HL-60/S4 treated with retinoic acid at 250 ng/mL for 4 days and 3 days (cell line): ENCODE measurements around the gene GGN.

Experiments
- in situ Hi-C: fragments of 300-500 bp; cut with MboI; formaldehyde crosslinking; loops from 2 replicates; pipeline ENCODE4 v1.7.0; 2022; ENCODE audit warnings: low sequenced_read_pairs

Gene GGN

DNA sequence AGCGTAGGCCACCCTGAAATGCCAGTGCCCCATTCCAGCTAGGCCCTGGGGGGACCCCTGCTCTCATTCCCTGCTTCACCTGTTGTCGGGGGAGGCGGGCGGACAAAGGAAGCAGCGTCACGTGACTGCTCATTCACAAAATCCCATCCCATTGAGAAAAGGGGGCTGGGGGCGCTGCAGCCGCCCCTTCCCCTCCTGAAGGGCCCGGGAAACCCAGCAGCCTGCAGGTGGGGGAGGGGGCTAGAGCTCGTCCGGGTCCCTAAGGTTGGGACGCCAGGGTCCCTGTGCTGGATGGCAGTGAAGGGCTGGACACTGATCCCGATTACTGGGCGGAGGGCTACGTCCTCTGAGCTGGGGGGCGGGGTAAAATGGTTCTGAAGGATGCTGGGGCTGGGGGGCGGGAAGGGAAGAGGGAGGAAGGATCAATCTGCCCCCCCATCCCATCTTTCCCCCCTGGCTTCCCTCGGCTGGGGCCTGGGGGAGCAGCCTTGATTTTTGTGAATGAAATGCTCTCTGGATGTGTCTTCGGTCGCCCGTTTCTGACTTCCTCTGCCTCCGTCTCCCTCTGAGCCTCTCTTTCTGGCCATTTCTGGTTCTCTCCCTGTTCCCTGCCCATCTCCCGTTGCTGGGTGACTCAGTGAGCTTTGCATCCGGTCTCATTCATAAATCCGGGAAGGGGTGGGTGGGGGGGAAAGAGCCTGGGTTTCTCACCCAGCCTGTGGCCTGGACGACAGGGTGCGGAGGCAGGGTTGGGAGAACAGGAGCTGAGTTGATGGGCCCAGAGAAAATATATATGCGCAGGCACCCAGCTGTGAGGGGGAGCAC, 1.5 kb upstream of the GGN start:
- in situ Hi-C loops = no loop called here

GRCh38 chr19:38388349-38389100, 691 bp upstream of the GGN start, which contains the start of gene SPRED3:
Gene SPRED3 (plus strand): TSS chr19:38388697. CDS start chr19:38390303, 1,606 bp downstream.
- in situ Hi-C loops = no loop called here

GRCh38 chr19:38386971-38387549, 774 bp downstream of the GGN start:
- in situ Hi-C loops = no loop called here

DNA sequence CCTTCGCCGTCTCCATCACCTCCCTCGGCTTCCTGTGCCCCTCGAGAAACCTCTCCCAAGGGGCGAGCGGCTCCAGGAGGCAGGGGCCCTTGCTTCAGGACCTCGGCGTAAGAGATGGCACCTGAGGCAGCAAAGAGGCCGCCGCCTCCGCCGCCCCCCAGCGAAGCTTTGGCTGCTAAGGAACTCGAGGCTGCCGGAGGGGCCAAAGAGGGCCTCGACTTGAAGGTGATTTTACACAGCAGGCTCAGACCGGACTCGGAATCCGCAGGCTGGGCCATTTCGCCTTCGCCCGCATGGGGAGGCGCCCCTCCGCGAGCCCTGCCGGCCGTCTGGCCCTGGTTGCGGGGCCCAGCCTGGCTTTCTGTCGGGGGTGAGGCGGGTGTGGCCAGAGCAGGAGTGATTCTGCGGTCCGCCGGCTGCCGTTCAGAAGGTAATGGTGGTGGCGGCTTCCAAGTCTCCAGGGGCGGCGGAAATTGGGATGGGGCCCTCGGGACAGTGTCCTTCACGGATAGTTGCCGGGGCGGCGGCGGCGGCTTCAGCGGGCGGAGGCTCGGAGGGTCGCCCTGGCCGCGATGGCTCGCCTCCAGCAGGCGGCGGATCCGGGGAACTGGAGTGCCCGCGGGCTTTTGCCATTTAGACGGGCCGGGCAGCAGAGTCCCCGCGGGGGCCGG, 1.4 kb downstream of the GGN start:
- in situ Hi-C loops = no loop called here

- in situ Hi-C loops = no loop called here
Observed at GRCh38 chr19:38385804-38386257, 2.0 kb downstream of the GGN start.

- in situ Hi-C loops = no loop called here
Observed at GRCh38 chr19:38385057-38385803, 2.6 kb downstream of the GGN start.

DNA sequence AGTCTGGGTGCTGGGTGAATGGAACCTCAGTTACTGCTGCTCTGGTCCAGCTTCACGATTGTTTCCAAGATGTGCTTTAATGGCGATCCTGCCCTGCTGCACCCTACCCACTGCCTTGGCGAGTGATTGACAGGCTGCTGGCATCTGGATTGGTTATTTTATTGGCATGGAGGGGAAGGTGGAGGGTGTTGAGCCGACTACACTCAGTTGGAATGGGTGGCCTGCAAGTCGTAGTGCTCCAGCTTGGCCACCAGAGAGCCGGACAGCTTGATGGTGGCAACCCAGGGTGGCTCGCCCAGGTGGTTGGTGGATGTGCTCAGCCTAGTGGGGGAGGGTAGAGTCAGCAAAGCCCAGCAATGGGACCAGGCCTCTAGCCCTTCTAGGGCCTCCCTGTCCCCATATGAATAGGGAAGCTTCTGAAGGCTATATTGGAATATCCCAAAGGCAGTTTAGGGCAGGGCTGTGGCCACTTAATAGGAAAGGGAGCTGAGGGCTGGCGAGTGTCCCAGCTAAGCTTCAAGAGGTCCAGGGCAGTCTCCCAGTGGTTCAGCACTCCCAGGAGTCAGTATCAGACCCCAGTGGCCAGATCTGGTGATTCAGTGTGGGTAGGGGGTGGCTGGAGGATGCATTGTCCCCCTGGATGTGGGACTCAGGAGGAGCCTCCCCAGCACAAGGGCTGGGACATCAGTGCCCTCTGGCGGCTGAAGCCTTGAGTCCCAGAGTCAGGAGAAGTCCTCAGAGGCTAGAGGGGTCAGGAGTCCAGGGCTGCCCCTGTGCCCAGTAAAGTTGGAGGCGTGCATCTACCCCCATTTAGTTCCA, 3.4 kb downstream of the GGN start:
- in situ Hi-C loops = no loop called here

- in situ Hi-C loops = no loop called here
Observed at GRCh38 chr19:38383743-38384142, 4.1 kb downstream of the GGN start.

DNA sequence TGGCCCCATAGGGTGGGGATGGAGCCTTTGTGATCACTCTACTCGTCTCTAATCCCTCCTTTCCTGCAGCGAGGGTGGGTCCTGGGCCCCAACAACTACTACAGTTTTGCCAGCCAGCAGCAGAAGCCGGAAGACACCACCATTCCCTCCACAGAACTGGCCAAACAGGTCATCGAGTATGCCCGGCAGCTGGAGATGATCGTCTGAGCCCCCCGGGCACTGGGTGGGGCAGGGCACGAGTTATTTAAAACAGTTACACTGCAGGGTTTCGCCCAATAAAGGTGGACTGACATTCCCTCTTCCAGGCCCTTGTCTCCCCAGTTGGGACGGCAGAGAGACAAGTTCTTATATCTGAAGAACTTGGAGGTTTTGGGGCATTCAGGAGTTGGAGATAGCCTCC, 4.7 kb downstream of the GGN start:
- in situ Hi-C loops = no loop called here

DNA sequence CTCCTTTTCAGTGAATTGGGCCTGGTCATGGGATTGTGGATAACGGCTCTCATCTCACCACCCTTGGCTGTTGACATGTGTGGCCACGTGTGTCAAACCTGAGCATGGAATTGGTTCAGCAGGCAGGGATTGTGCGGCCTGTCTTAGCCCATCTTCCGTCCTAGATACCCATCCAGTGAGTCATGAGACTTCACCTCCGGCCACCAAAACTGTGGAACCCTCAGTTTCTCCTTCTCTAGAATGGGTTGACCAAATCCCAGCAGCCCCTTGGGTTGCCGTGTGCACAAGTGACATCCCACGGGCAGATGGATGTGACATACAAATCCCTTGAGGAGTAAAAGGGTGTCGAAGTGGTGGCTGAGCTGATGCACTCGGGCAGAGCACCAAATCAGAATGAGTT, 6.7 kb downstream of the GGN start:
- in situ Hi-C loops = no loop called here

DNA sequence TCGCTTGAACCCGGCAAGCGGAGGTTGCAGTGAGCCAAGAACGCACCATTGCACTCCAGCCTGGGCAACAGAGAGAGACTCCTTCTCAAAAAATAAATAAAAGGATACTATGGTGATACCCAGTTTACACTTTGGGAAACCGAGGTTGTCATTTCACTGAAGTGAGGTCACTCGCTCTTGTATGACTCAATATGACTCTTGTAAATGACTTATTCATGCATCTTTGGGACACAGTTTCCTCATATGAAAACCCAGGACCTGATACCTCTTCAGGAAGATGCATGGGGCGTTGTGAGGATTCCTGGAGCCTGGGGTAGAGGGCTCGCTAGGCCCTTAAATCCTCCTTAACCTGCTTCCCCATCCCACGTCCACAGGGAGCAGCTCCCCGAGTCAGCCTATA, 9.0 kb downstream of the GGN start:
- in situ Hi-C loops = no loop called here

- in situ Hi-C loops = no loop called here
Observed at GRCh38 chr19:38377052-38377451, 10.8 kb downstream of the GGN start.

DNA sequence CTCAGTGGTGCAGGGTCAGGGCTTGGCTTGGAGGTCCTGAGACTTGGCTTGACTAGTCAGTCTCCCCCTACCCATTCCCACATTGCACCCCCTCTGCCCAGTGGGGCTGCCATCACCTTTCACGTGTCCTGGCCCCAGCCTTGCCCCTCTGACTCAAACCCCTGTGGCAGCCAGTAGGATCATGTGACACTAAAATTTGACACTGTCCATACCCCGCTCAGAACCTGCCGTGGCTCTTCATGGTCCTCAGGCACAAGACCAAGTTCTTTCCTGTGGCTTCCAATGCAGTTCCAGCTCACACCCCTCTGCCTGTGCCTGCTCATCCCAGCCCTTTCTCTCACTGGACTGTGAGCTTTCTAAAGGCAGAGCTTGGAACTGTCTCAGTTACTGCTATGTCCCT, 11.3 kb downstream of the GGN start:
- in situ Hi-C loops = no loop called here

- in situ Hi-C loops = no loop called here
Observed at GRCh38 chr19:38375748-38376147, 12.1 kb downstream of the GGN start.

DNA sequence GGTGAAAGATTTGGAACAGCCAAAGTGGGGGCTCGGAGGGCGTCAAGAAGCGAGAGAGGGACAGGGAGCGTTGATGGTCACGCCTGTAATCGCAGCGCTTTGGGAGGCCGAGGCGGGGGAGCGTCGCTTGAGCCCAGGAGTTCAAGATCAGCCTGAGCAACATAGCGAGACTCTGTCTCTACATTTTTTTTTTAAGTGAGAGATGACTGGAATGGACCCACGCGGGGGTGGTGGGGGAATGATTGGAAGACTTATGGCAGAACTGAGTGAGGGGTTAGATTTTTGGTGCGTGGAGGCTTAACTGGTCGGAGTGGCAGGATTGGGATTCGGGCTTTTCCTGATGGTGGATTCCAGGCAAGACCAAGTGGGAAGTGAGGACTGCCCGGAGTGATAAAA, 12.7 kb downstream of the GGN start:
- in situ Hi-C loops = no loop called here

DNA sequence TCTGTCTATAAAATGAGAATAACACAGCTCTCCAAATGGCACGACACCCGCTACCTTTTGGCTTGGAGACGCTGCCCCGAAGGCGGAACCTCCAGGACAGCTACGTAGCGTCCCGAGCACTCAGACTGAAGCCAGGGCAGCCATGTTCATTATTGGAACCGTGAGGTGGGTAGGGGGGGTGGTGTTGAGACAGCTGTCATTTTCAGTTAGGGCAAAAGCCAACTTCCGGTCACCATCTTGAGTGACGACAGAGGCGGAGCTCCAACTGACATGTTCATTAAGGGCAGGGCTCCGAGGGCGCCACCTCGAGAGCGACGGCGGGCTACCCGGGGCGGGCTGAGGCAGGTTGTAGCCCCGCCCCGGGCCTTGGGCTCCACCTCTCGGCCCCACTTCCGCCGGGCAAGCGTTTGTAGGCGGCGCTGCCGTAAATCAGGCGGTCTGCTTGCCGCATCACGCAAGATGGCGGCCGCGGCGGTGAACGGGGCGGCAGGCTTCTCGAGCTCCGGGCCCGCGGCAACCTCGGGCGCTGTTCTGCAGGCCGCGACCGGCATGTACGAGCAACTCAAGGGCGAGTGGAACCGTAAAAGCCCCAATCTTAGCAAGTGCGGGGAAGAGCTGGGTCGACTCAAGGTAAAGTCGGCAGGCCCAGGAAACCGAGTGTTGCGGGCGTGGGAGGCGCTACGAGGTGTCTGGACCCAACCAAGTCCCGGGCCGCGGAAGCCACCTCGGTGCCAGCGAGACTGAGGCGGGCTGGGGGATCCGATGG, 13.3 kb downstream of the GGN start, which contains the start of gene PSMD8:
PSMD8 (plus strand) TSS at position 240 of the 766 bp plus-strand sequence; CDS start at position 271, 31 bp downstream.
- in situ Hi-C loops = no loop called here

GRCh38 chr19:38373907-38374331, 13.9 kb downstream of the GGN start:
- in situ Hi-C loops = no loop called here

DNA sequence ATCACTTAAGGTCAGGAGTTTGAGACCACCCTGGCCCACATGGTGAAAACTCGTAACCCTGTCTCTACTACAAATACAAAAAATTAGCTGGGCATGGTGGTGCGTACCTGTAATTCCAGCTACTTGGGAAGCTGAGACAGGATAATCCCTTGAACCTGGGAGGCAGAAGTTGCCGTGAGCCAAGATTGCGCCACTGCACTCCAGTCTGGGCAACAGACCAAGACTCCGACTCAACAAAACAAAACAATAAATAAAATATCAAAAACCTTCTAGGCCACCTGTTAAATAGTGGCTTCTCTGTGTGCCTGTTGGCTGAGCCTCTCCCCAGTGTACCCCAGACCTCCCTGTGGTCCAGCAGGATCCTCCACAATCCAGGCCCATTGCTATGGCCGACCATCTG, 16.8 kb downstream of the GGN start:
- in situ Hi-C loops = no loop called here

- in situ Hi-C loops = no loop called here
Observed at GRCh38 chr19:38370299-38370698, 17.5 kb downstream of the GGN start.
